PC-9 (cell line): ENCODE results near the gene SGCD. TPM values are rescaled to one million over a fixed set of nuclear protein-coding genes. Genes with fewer than 3 reads are reported as not detected.

Experiments used
- BruUV-seq: library from RNA; stranded (reverse); fragments of 400-500 nt; replicated peaks from 2 replicates; lab custom pipeline; 2021; lab: Mats Ljungman, UMichigan
- CTCF ChIA-PET: fragments of 300-600 bp; sonication (Branson Sonifier 250); formaldehyde crosslinking; loops from one replicate; lab custom pipeline; 2022; ENCODE audit warnings: antibody characterized with exemption; lab: Charles Lee
- POLR2A ChIA-PET: fragments of 300-600 bp; sonication (Branson Sonifier 250); formaldehyde crosslinking; loops from one replicate; lab custom pipeline; 2022; ENCODE audit warnings: antibody characterized with exemption; ENCODE audit not compliant: unreplicated experiment; lab: Charles Lee
- DNase-seq, 2 experiments: peaks; one replicate each; pipeline versions ENCODE4 v3.0.0 to v3.0.0-alpha.2; 2015 to 2022; ENCODE audit warnings: mixed read lengths in 1 of 2
- H2AFZ ChIP-seq: fragments of 200-600 bp; sonication (generic); 2 replicates; pipeline ENCODE4 v1.8.1; 2017; ENCODE audit warnings: antibody characterized with exemption
- H3F3A ChIP-seq: fragments of 200-600 bp; sonication (generic); 2 replicates; pipeline ENCODE4 v1.8.1; 2017; ENCODE audit warnings: antibody characterized with exemption, mild to moderate bottlenecking, low read depth; ENCODE audit not compliant: insufficient read depth
- H3K27ac ChIP-seq: fragments of 200-600 bp; sonication (generic); 2 replicates; pipeline ENCODE4 v1.6.1; 2016; ENCODE audit warnings: mixed run types
- H3K27me3 ChIP-seq: fragments of 200-600 bp; sonication (generic); 2 replicates; pipeline ENCODE4 v1.6.1; 2016; ENCODE audit warnings: low read depth, mixed run types; ENCODE audit not compliant: insufficient read depth
- H3K36me3 ChIP-seq: fragments of 200-600 bp; sonication (generic); 2 replicates; pipeline ENCODE4 v1.6.1; 2016; ENCODE audit warnings: low read depth, mixed run types
- H3K4me1 ChIP-seq: fragments of 200-600 bp; sonication (generic); replicated peaks from 2 replicates; pipeline ENCODE4 v1.6.1; 2016; ENCODE audit warnings: mixed run types; ENCODE audit not compliant: insufficient read depth
- H3K4me2 ChIP-seq: fragments of 200-600 bp; sonication (generic); 2 replicates; pipeline ENCODE4 v1.6.1; 2017; ENCODE audit warnings: mixed run types
- H3K4me3 ChIP-seq: fragments of 200-600 bp; sonication (generic); 2 replicates; pipeline ENCODE4 v1.6.1; 2016; ENCODE audit warnings: mixed run types
- H3K79me2 ChIP-seq: fragments of 200-600 bp; sonication (generic); 2 replicates; pipeline ENCODE4 v1.6.1; 2017; ENCODE audit warnings: low read depth, mixed run types
- H3K9me2 ChIP-seq: fragments of 200-600 bp; sonication (generic); 2 replicates; pipeline ENCODE4 v1.8.1; 2017; ENCODE audit warnings: mild to moderate bottlenecking; ENCODE audit not compliant: insufficient read depth
- H3K9me3 ChIP-seq: fragments of 200-600 bp; sonication (generic); 2 replicates; pipeline ENCODE4 v1.8.1; 2016; ENCODE audit warnings: low read depth; ENCODE audit not compliant: insufficient read depth
- H4K20me1 ChIP-seq: fragments of 200-600 bp; sonication (generic); 2 replicates; pipeline ENCODE4 v1.8.1; 2017; ENCODE audit not compliant: insufficient read depth
- CTCF ChIP-seq: fragments of 200-600 bp; sonication (generic); conservative IDR thresholded peaks from 2 replicates; pipeline ENCODE4 v1.6.1; 2017; ENCODE audit warnings: mixed run types, antibody characterized with exemption, mild to moderate bottlenecking, moderate library complexity
- EZH2 ChIP-seq: fragments of 200-600 bp; sonication (generic); IDR thresholded peaks from 2 replicates; pipeline ENCODE4 v1.8.0; 2017; ENCODE audit warnings: antibody characterized with exemption, low read depth
- intact Hi-C: fragments of 100-400 bp; cut with micrococcal nuclease; formaldehyde crosslinking; loops from one replicate; pipeline ENCODE4 v1.10.0; 2022; ENCODE audit not compliant: unreplicated experiment
- total RNA-seq: library from RNA; stranded (reverse); gene quantifications from 2 replicates; pipeline ENCODE4 v1.2.3, GENCODE V29; 2021

Gene SGCD
- total RNA-seq, 1 experiment from 2014 or later: not detected

DNA sequence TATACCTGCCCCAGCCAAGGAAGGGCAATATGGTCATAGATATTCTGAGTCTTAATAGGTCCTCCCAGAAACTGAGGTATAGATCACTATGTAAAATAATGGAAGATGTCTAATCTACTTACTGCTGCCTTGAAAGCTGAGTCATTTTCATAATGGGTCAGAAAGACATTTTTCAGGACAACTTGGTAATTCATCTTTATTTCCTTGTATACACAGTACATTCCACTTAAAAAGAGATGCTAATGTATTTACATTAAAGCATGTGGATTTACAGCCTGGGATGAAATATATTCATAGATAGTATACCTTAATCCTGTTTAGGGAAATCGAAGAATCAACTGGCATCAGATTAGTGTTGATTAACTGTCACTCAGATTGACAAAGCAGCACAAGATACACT, 304.0 kb downstream of the SGCD start:
- Histone ChIP-seq H3K9me2 (no peaks in the 10 kb centered on the region), H3K9me3 (no peaks in the 10 kb centered on the region), H2AFZ (no peak overlapping the region), H3K36me3 (no peaks in the 10 kb centered on the region), H4K20me1 (no peaks in the 10 kb centered on the region), H3K27me3 (no peaks in the 10 kb centered on the region), H3K4me3 (no peak overlapping the region), H3F3A (no peaks in the 10 kb centered on the region), H3K27ac (no peak overlapping the region), H3K79me2 (no peaks in the 10 kb centered on the region), H3K4me2 (no peak overlapping the region), H3K4me1 (no peaks in the 10 kb centered on the region)
- CTCF ChIA-PET: no interaction called here
- no peak for DNase-seq
- BruUV-seq: no TSS peak
- POLR2A ChIA-PET: no interaction called here
- TF ChIP-seq EZH2 (no peak), CTCF (no peak)
- intact Hi-C loops: no loop called here

GRCh38 chr5:156634301-156634700, 307.3 kb downstream of the SGCD start:
- intact Hi-C loops: no loop called here
- Histone ChIP-seq H3K79me2 (no peaks in the 10 kb centered on the region), H3K27ac (no peak overlapping the region), H3K4me1 (no peaks in the 10 kb centered on the region), H3K9me3 (no peaks in the 10 kb centered on the region), H3K27me3 (no peaks in the 10 kb centered on the region), H3F3A (no peaks in the 10 kb centered on the region), H3K9me2 (no peaks in the 10 kb centered on the region), H3K36me3 (no peaks in the 10 kb centered on the region), H2AFZ (no peak overlapping the region), H3K4me2 (no peak overlapping the region), H4K20me1 (no peaks in the 10 kb centered on the region), H3K4me3 (no peak overlapping the region)
- CTCF ChIA-PET: no interaction called here
- no peak for DNase-seq
- TF ChIP-seq CTCF (no peak), EZH2 (no peak)
- POLR2A ChIA-PET: no interaction called here
- no TSS peak for BruUV-seq

DNA sequence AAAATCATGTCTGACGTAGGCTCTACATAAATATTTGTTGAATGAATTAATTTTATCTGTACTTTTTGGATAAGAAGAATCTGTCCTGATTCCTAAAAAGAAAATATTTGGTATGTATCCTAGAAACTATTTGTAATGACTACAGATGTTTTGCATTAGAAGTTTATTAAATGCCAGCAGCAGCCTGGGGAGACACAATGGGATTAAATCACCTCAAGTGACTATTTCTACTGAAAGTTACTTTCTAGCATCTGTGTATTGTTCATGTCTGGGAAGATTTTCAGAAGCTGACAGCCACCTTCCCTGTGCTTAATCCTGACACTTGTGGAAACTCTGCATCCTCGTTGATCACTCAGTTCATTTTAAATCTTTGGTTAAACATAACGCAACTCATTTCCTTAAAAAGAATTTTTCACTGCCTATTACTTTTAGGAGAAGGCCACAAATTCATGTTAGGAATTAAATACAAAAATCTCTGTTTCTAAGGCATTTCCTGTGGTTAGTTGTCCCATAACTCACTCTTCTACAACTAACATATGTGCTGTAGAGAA, 313.8 kb downstream of the SGCD start:
- intact Hi-C loops: no loop called here
- Histone ChIP-seq H4K20me1 (no peaks in the 10 kb centered on the region; the same call in 1 of the 2 replicates), H3K9me3 (no peaks in the 10 kb centered on the region), H3K79me2 (no peaks in the 10 kb centered on the region), H3K36me3 (no peaks in the 10 kb centered on the region), H3K4me2 (no peak overlapping the region), H3K4me3 (no peak overlapping the region), H3K4me1 (no peaks in the 10 kb centered on the region), H3K27ac (no peak overlapping the region), H3K27me3 (no peaks in the 10 kb centered on the region), H3F3A (no peaks in the 10 kb centered on the region), H3K9me2 (no peaks in the 10 kb centered on the region), H2AFZ (no peak overlapping the region)
- TF ChIP-seq CTCF (no peak), EZH2 (no peak)
- BruUV-seq: no TSS peak
- ChIA-PET POLR2A (no interaction called here), CTCF (no interaction called here)
- no peak for DNase-seq
